ENCODE measurements around the gene PSMB7.

Gene PSMB7

GRCh38 chr9:124339603-124340146 lies 75.6 kb downstream of the PSMB7 start:
- H3K27ac ChIP-seq: no peak overlapping the region
- no peak for TF ChIP-seq ZFX (IDR thresholded peaks at IDR 0.05)
- no peak for TF ChIP-seq CTCF (conservative IDR thresholded peaks at IDR 0.05)

- no peak overlapping the region for H3K27ac ChIP-seq
- TF ChIP-seq CTCF (conservative IDR thresholded peaks at IDR 0.05) (no peak), ZFX (IDR thresholded peaks at IDR 0.05) (no peak)
Measured at GRCh38 chr9:124337562-124337961, 77.7 kb downstream of the PSMB7 start.

DNA sequence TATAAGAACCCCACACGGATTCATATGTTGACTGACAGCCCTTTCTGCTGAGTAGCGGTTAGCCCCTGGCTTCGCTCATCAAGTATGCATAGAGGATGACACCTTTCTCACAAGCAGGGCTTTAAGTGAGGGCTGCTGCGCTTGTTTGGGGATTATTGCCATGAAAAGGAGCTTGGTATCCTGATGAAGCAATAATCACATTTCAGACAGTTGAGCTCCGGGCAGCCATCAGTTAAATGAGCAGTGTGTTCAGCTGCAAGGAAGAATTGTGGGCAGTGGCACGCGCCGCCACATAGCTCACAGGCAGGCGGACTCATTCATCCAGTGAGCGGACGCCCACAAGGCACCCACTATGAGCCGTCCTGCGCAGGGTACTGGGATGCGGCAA lies 79.9 kb downstream of the PSMB7 start:
- H3K27ac ChIP-seq: no peak overlapping the region
- no peak for TF ChIP-seq ZFX (IDR thresholded peaks at IDR 0.05)
- TF ChIP-seq CTCF (conservative IDR thresholded peaks at IDR 0.05): no peak

DNA sequence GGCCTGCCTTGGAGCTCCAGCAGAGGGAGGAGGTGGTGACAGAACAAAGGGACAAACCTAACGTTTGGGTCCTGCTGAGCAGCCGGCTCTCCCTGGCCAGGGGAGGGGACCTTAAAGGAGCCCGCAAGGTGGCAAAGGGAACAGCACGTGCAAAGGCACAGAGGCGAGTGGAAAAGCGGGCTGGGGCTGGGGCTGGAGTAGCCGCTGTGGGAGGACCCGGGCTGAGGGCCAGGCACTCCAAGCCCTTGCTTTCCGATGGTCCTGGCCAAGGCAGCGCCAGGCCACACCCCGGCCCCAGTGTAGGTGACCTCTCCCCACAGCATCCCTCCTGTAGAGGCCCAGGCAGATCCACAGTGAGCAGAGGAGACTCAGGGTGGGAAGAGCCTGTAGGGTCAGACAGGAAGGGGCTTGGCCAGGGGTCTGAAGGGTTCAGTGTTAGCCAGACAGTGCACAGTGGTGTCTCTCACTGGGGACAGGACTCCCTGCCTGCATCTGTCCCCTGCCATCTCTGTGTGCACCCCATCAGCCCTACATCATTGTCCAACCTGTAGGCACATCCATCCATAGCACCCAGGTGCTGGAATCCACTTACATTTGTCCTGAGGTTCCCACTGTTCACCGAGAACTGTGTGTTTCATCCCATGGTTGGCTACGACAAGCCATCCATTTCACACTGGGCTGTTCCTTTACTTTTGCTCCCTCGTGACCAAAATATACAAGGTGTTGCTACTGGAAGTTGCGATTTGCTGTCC lies 80.5 kb downstream of the PSMB7 start:
- no peak overlapping the region for H3K27ac ChIP-seq
- TF ChIP-seq ZFX (IDR thresholded peaks at IDR 0.05) (no peak), CTCF (conservative IDR thresholded peaks at IDR 0.05) (no peak)

GRCh38 chr9:124333203-124333579 lies 82.1 kb downstream of the PSMB7 start:
- no peak for TF ChIP-seq ZFX (IDR thresholded peaks at IDR 0.05)
- no peak for TF ChIP-seq CTCF (conservative IDR thresholded peaks at IDR 0.05)
- H3K27ac ChIP-seq: no peak overlapping the region

- no peak for TF ChIP-seq ZFX (IDR thresholded peaks at IDR 0.05)
- no peak for TF ChIP-seq CTCF (conservative IDR thresholded peaks at IDR 0.05)
- no peak overlapping the region for H3K27ac ChIP-seq
Measured at GRCh38 chr9:124332361-124333202, 82.7 kb downstream of the PSMB7 start.

GRCh38 chr9:124331580-124331979 lies 83.7 kb downstream of the PSMB7 start:
- no peak for TF ChIP-seq CTCF (conservative IDR thresholded peaks at IDR 0.05)
- no peak for TF ChIP-seq ZFX (IDR thresholded peaks at IDR 0.05)
- H3K27ac ChIP-seq: no peak overlapping the region
